Measurements from ENCODE around the gene NCEH1.

- TF ChIP-seq POLR2AphosphoS5 (IDR thresholded peaks at IDR 0.05) (no peak), POLR2A (IDR thresholded peaks at IDR 0.05) (no peak), EP300 (IDR thresholded peaks at IDR 0.05) (no peak), CTCF (IDR thresholded peaks at IDR 0.05) (no peak)
These were observed 42.3 kb upstream of the NCEH1 start for GRCh38 chr3:172753125-172753524.

All from sigmoid colon (tissue), 4 donors.